ENCODE results near the gene PCCA.

Gene PCCA

GRCh38 chr13:100432611-100433010 is 343.7 kb downstream of the PCCA start:
- DNase-seq (ENCODE audit: low spot score): no peak

- no peak for DNase-seq (ENCODE audit: low spot score)
Measured at GRCh38 chr13:100433475-100433874, 344.6 kb downstream of the PCCA start.

- DNase-seq (ENCODE audit: low spot score): no peak
Measured at GRCh38 chr13:100434010-100434763, 345.3 kb downstream of the PCCA start.

- no peak for DNase-seq (ENCODE audit: low spot score)
Measured at GRCh38 chr13:100436099-100436498, 347.2 kb downstream of the PCCA start.

- no peak for DNase-seq (ENCODE audit: low spot score)
Measured at GRCh38 chr13:100438059-100438788, 349.3 kb downstream of the PCCA start.

GRCh38 chr13:100439247-100439970 is 350.5 kb downstream of the PCCA start:
- no peak for DNase-seq (ENCODE audit: low spot score)

GRCh38 chr13:100440751-100441425 is 352.0 kb downstream of the PCCA start:
- DNase-seq (ENCODE audit: low spot score): no peak

GRCh38 chr13:100442095-100442832 is 353.4 kb downstream of the PCCA start:
- DNase-seq (ENCODE audit: low spot score): no peak

- no peak for DNase-seq (ENCODE audit: low spot score)
Measured at GRCh38 chr13:100443278-100443997, 354.5 kb downstream of the PCCA start.

GRCh38 chr13:100443998-100444328 is 355.1 kb downstream of the PCCA start:
- DNase-seq (ENCODE audit: low spot score): no peak

- DNase-seq (ENCODE audit: low spot score): no peak
Measured at GRCh38 chr13:100447831-100448230, 358.9 kb downstream of the PCCA start.

GRCh38 chr13:100451923-100452322 is 363.0 kb downstream of the PCCA start:
- DNase-seq (ENCODE audit: low spot score): no peak

- no peak for DNase-seq (ENCODE audit: low spot score)
Measured at GRCh38 chr13:100454876-100455275, 366.0 kb downstream of the PCCA start.

GRCh38 chr13:100458673-100459072 is 369.8 kb downstream of the PCCA start:
- DNase-seq (ENCODE audit: low spot score): no peak

GRCh38 chr13:100459747-100460146 is 370.9 kb downstream of the PCCA start:
- DNase-seq (ENCODE audit: low spot score): no peak

GRCh38 chr13:100460266-100460665 is 371.4 kb downstream of the PCCA start:
- DNase-seq (ENCODE audit: low spot score): no peak

GRCh38 chr13:100460791-100461190 is 371.9 kb downstream of the PCCA start:
- DNase-seq (ENCODE audit: low spot score): no peak

- no peak for DNase-seq (ENCODE audit: low spot score)
Measured at GRCh38 chr13:100461309-100462030, 372.6 kb downstream of the PCCA start.

- no peak for DNase-seq (ENCODE audit: low spot score)
Measured at GRCh38 chr13:100464006-100464405, 375.1 kb downstream of the PCCA start.

GRCh38 chr13:100465558-100465957 is 376.7 kb downstream of the PCCA start:
- DNase-seq (ENCODE audit: low spot score): no peak

Data from putamen (tissue), 1 donor.